Trophoblast cell (in vitro differentiated cells and primary cell): ENCODE data around the gene THAP2.

Experiments used
- DNase-seq, 2 donors: peaks; one replicate each; pipeline ENCODE4 v3.0.0-alpha.2; 2016
- H2AFZ ChIP-seq: 2 replicates; pipeline ENCODE4 v1.6.1; 2013; ENCODE audit warnings: low read length, moderate library complexity, mild to moderate bottlenecking; ENCODE audit not compliant: insufficient read depth, poor library complexity
- H2AK5ac ChIP-seq: 2 replicates; pipeline ENCODE4 v1.6.1; 2013; ENCODE audit warnings: mild to moderate bottlenecking, low read length
- H2BK120ac ChIP-seq: 2 replicates; pipeline ENCODE4 v1.6.1; 2013; ENCODE audit warnings: low read length, mild to moderate bottlenecking, moderate library complexity; ENCODE audit not compliant: insufficient read depth, poor library complexity
- H2BK12ac ChIP-seq: 2 replicates; pipeline ENCODE4 v1.6.1; 2013; ENCODE audit warnings: mild to moderate bottlenecking, low read length, moderate library complexity
- H2BK5ac ChIP-seq: 2 replicates; pipeline ENCODE4 v1.6.1; 2013; ENCODE audit warnings: low read length, low read depth, moderate library complexity, mild to moderate bottlenecking; ENCODE audit not compliant: poor library complexity
- H3K14ac ChIP-seq: 2 replicates; pipeline ENCODE4 v1.6.1; 2013; ENCODE audit warnings: mild to moderate bottlenecking, low read length
- H3K18ac ChIP-seq: 2 replicates; pipeline ENCODE4 v1.6.1; 2013; ENCODE audit warnings: mild to moderate bottlenecking, low read length
- H3K23ac ChIP-seq: 2 replicates; pipeline ENCODE4 v1.6.1; 2013; ENCODE audit warnings: low read length
- H3K27ac ChIP-seq: 2 replicates; pipeline ENCODE4 v1.5.1; 2013; ENCODE audit warnings: low read depth, mild to moderate bottlenecking, inconsistent platforms, low read length, moderate library complexity
- H3K27me3 ChIP-seq: 2 replicates; pipeline ENCODE4 v1.6.1; 2013; ENCODE audit warnings: inconsistent platforms, mild to moderate bottlenecking, low read length, moderate library complexity; ENCODE audit not compliant: insufficient read depth
- H3K36me3 ChIP-seq, 2 experiments: 1 replicate in 1 of 2; 2 replicates in 1 of 2; pipeline ENCODE4 v1.6.1; 2013; ENCODE audit warnings: low read length in 2 of 2, mild to moderate bottlenecking in 2 of 2, moderate library complexity in 1 of 2; ENCODE audit not compliant: insufficient read depth in 2 of 2, control insufficient read depth in 1 of 2
- H3K4ac ChIP-seq: 2 replicates; pipeline ENCODE4 v1.6.1; 2013; ENCODE audit warnings: low read depth, mild to moderate bottlenecking, low read length, moderate library complexity
- H3K4me1 ChIP-seq, 2 experiments: 1 replicate in 1 of 2; 2 replicates in 1 of 2; pipeline ENCODE4 v1.6.1; 2013; ENCODE audit warnings: low read length in 2 of 2, mild to moderate bottlenecking in 2 of 2, moderate library complexity in 1 of 2; ENCODE audit not compliant: insufficient read depth in 2 of 2, control insufficient read depth in 1 of 2
- H3K4me2 ChIP-seq: 2 replicates; pipeline ENCODE4 v1.6.1; 2013; ENCODE audit warnings: inconsistent platforms, mild to moderate bottlenecking, low read length, moderate library complexity
- H3K4me3 ChIP-seq: 2 replicates; pipeline ENCODE4 v1.5.1; 2013; ENCODE audit warnings: mild to moderate bottlenecking, low read depth, low read length, inconsistent platforms
- H3K79me1 ChIP-seq: one replicate; pipeline ENCODE4 v1.6.1; 2013; ENCODE audit warnings: low read length
- H3K79me2 ChIP-seq: 2 replicates; pipeline ENCODE4 v1.6.1; 2013; ENCODE audit warnings: low read length, mild to moderate bottlenecking; ENCODE audit not compliant: control insufficient read depth, insufficient read depth, poor library complexity
- H3K9ac ChIP-seq: 2 replicates; pipeline ENCODE4 v1.6.1; 2013; ENCODE audit warnings: mild to moderate bottlenecking, low read length
- H3K9me3 ChIP-seq: 2 replicates; pipeline ENCODE4 v1.6.1; 2013; ENCODE audit warnings: low read depth, mild to moderate bottlenecking, control low read depth, inconsistent platforms, low read length; ENCODE audit not compliant: insufficient read depth
- H4K12ac ChIP-seq: 2 replicates; pipeline ENCODE4 v1.6.1; 2013; ENCODE audit warnings: low read depth, mild to moderate bottlenecking, low read length, moderate library complexity
- H4K8ac ChIP-seq: 2 replicates; pipeline ENCODE4 v1.6.1; 2013; ENCODE audit warnings: low read depth, mild to moderate bottlenecking, low read length, moderate library complexity
- H4K91ac ChIP-seq: one replicate; pipeline ENCODE4 v1.6.1; 2013; ENCODE audit warnings: low read depth, mild to moderate bottlenecking, low read length, moderate library complexity
- WGBS: extraction: QIAGEN DNeasy Blood & Tissue Kit; methylation state at CpG from one replicate; pipeline ENCODE4 v1.1.7; 2013; ENCODE audit warnings: missing lambda C conversion rate; ENCODE audit not compliant: insufficient read length, insufficient coverage; ENCODE audit errors: extremely low coverage; 5-methylcytosine and 5-hydroxymethylcytosine counted together

THAP2 gene

GRCh38 chr12:71671816-71672215 is 7.7 kb downstream of the THAP2 start:
- H3K18ac ChIP-seq = no peak overlapping the region

DNA sequence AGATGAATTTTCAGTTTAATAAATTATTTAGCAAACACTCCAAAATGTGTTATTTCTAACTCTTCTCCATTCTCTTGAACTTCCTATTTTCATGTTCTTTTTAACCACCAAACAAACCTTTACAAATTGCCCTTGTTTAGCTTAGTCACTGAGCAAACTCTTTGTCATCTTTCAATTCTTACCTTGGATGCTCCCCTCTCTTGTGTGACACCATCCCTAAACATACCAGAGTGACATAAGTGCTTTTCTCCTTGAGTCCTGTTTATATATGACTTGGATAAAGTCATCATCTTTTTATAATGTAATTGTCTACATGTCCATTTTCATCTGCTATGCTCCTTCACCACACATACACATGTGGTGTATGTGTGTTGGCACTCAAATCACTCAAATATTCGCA is 18.4 kb downstream of the THAP2 start:
- Histone ChIP-seq H3K4ac (no peak overlapping the region), H3K4me1 (peaks cover 0 to 4% of the 10 kb centered on the region in 2 experiments), H4K12ac (no peak overlapping the region), H3K4me3 (no peak overlapping the region), H3K79me2 (peaks cover 3% of the 10 kb centered on the region), H3K4me2 (no peak overlapping the region), H3K14ac (no peak overlapping the region), H2BK120ac (no peak overlapping the region), H4K8ac (no peak overlapping the region), H2AK5ac (no peak overlapping the region), H4K91ac (no peak overlapping the region), H3K36me3 (no peaks in the 10 kb centered on the region), H3K9ac (no peak overlapping the region), H3K23ac (no peak overlapping the region), H3K79me1 (peaks cover 6% of the 10 kb centered on the region), H3K27me3 (no peaks in the 10 kb centered on the region), H3K9me3 (no peaks in the 10 kb centered on the region), H2BK12ac (no peak overlapping the region), H3K27ac (no peak overlapping the region), H2BK5ac (no peak overlapping the region), H2AFZ (no peak overlapping the region), H3K18ac (no peak overlapping the region)
- no peak for DNase-seq
- no CpG with 5 or more reads among the region's 1 CpG for WGBS

More at GRCh38 chr12:71671816-71672215, 7.7 kb downstream of the THAP2 start:
- no peak for DNase-seq
- no CpG with 5 or more reads among the region's 1 CpG for WGBS
- Histone ChIP-seq H3K9me3 (no peaks in the 10 kb centered on the region), H3K4me3 (no peak overlapping the region), H2AK5ac (no peak overlapping the region), H4K91ac (no peak overlapping the region), H2AFZ (no peak overlapping the region), H3K79me2 (no peaks in the 10 kb centered on the region), H3K79me1 (no peaks in the 10 kb centered on the region), H3K4me2 (no peak overlapping the region), H2BK12ac (no peak overlapping the region), H3K23ac (no peak overlapping the region), H4K12ac (no peak overlapping the region), H3K14ac (no peak overlapping the region), H2BK5ac (no peak overlapping the region), H3K27me3 (no peaks in the 10 kb centered on the region), H4K8ac (no peak overlapping the region), H2BK120ac (no peak overlapping the region), H3K4me1 (no peaks in the 10 kb centered on the region), H3K9ac (no peak overlapping the region), H3K27ac (no peak overlapping the region), H3K4ac (no peak overlapping the region), H3K36me3 (no peaks in the 10 kb centered on the region)

GRCh38 chr12:71683633-71684032 is 19.5 kb downstream of the THAP2 start:
- WGBS = no CpG with 5 or more reads among the region's 5 CpGs
- no peak overlapping the region for H2BK5ac ChIP-seq
- no peaks in the 10 kb centered on the region for H3K36me3 ChIP-seq

DNA sequence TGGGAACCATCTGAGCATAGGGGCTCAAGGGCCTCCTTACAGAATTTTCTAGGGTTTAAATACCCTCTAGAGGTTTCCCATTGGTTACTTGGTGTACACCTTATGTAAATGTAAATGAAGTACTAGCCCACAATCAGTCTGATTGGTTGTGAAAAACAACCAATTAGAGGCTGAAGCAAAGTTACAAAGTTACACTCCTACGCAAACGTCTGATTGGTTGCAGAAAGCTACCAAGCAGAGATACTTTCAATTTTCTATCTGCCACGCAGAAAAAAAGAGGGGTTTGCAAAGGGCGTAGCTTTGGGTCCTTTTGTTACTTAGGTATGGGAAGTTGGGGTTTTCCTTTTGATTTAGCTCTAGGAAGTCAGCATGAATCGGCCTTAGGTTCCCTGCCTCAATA is 20.0 kb downstream of the THAP2 start:
- Histone ChIP-seq H3K4me3 (no peak overlapping the region), H3K23ac (no peak overlapping the region), H3K9me3 (no peaks in the 10 kb centered on the region), H4K12ac (no peak overlapping the region), H3K14ac (no peak overlapping the region), H2BK12ac (no peak overlapping the region), H3K79me2 (peaks cover 3% of the 10 kb centered on the region), H3K4me1 (peaks cover 0 to 4% of the 10 kb centered on the region in 2 experiments), H4K8ac (no peak overlapping the region), H4K91ac (no peak overlapping the region), H2AK5ac (no peak overlapping the region), H2BK120ac (no peak overlapping the region), H3K4ac (no peak overlapping the region), H3K18ac (no peak overlapping the region), H3K27me3 (no peaks in the 10 kb centered on the region), H2BK5ac (no peak overlapping the region), H3K27ac (no peak overlapping the region), H3K9ac (no peak overlapping the region), H3K4me2 (no peak overlapping the region), H2AFZ (no peak overlapping the region), H3K79me1 (peaks cover 6% of the 10 kb centered on the region), H3K36me3 (no peaks in the 10 kb centered on the region)
- no CpG with 5 or more reads among the region's 5 CpGs for WGBS
- DNase-seq = peak; percentile 37 to 83

More at GRCh38 chr12:71683633-71684032, 19.5 kb downstream of the THAP2 start:
- Histone ChIP-seq H3K27me3 (no peaks in the 10 kb centered on the region), H3K79me1 (peaks cover 6% of the 10 kb centered on the region), H2BK120ac (no peak overlapping the region), H3K4me1 (peaks cover 0 to 4% of the 10 kb centered on the region in 2 experiments), H4K8ac (no peak overlapping the region), H3K4me2 (no peak overlapping the region), H3K4me3 (no peak overlapping the region), H2AFZ (no peak overlapping the region), H4K91ac (no peak overlapping the region), H3K23ac (no peak overlapping the region), H2BK12ac (no peak overlapping the region), H3K27ac (no peak overlapping the region), H3K9ac (no peak overlapping the region), H3K9me3 (no peaks in the 10 kb centered on the region), H3K79me2 (peaks cover 3% of the 10 kb centered on the region), H3K4ac (no peak overlapping the region), H2AK5ac (no peak overlapping the region), H3K18ac (no peak overlapping the region), H4K12ac (no peak overlapping the region), H3K14ac (no peak overlapping the region)
- DNase-seq = peak; percentile 51 to 87
